Endothelial cell (in vitro differentiated cells): ENCODE measurements around the gene SRP68. TPM values are rescaled to one million over a fixed set of nuclear protein-coding genes. Genes with fewer than 3 reads are reported as not detected.

Experiments
- DNase-seq: peaks from one replicate; pipeline ENCODE4 v3.0.0; 2021; ENCODE audit warnings: low spot score
- H3K27ac Mint-ChIP-seq: one replicate; pipeline ENCODE4 v1.8.0; 2021; ENCODE audit warnings: mixed read lengths, inconsistent platforms; ENCODE audit not compliant: unreplicated experiment
- H3K27me3 Mint-ChIP-seq: one replicate; pipeline ENCODE4 v1.8.0; 2021; ENCODE audit warnings: mild to moderate bottlenecking, moderate library complexity, mixed read lengths, inconsistent platforms; ENCODE audit not compliant: unreplicated experiment
- H3K36me3 Mint-ChIP-seq: one replicate; pipeline ENCODE4 v1.8.0; 2021; ENCODE audit warnings: mild to moderate bottlenecking, low read depth, mixed read lengths, inconsistent platforms; ENCODE audit not compliant: unreplicated experiment
- H3K4me1 Mint-ChIP-seq: one replicate; pipeline ENCODE4 v1.8.0; 2021; ENCODE audit warnings: mild to moderate bottlenecking, mixed read lengths, inconsistent platforms; ENCODE audit not compliant: unreplicated experiment
- H3K4me3 Mint-ChIP-seq: one replicate; pipeline ENCODE4 v1.8.0; 2021; ENCODE audit warnings: mild to moderate bottlenecking, mixed read lengths, inconsistent platforms; ENCODE audit not compliant: unreplicated experiment
- H3K9me3 Mint-ChIP-seq: one replicate; pipeline ENCODE4 v1.8.0; 2021; ENCODE audit warnings: mixed read lengths, inconsistent platforms; ENCODE audit not compliant: unreplicated experiment
- total RNA-seq: library from RNA; stranded (reverse); fragmentation: NEBNext Ultra II Directional; extraction: Animal tissue kit (Norgen Biotek cat#: 25700); gene quantifications from one replicate; pipeline ENCODE4 v1.2.1, GENCODE V29; 2021; ENCODE audit not compliant: unreplicated experiment
- TF ChIP-seq, protein P1 (sequence below): fragments of 200-600 bp; sonication (generic); IDR thresholded peaks from one replicate; pipeline ENCODE4 v1.5.0; 2021; ENCODE audit warnings: antibody characterized with exemption; ENCODE audit not compliant: unreplicated experiment

The SRP68 gene
- total RNA-seq, 1 donor from 2014 or later = 62.6 TPM

DNA sequence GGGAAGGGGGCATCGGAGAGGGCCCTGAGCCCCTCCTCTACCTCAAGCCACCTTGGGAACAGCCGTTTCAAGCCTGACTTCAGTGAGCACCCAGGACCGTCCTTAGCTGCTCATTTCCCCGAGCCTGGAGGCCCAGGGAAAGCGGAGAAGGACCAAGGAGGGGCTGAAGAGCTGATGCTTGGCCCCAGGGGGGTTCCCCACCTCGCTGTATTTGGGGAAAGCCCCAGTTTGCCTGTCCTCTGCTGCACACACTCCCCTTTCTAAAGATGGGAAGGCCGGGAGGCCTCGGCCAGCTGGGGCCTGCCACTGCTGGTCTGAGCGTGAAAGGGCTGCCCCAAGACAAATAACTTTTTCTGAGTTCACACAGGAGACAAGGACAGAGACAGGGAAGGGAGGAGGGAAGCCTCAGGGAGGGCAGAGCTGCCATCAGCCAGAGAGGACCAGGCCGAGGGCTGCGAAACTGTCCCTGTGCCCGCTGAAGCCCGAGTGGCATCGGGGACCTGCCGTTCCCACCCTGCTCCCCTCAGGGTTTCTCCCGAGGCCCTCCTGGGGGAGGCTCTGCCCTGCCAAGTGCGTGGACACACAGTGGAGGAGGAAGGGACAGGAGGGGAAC is 18.3 kb upstream of the SRP68 start:
- H3K4me3 Mint-ChIP-seq = no peak overlapping the region
- H3K36me3 Mint-ChIP-seq = peaks cover 34% of the 10 kb centered on the region
- no peak for DNase-seq
- H3K9me3 Mint-ChIP-seq = no peaks in the 10 kb centered on the region
- no peak overlapping the region for H3K27ac Mint-ChIP-seq
- TF ChIP-seq, protein P1, sequence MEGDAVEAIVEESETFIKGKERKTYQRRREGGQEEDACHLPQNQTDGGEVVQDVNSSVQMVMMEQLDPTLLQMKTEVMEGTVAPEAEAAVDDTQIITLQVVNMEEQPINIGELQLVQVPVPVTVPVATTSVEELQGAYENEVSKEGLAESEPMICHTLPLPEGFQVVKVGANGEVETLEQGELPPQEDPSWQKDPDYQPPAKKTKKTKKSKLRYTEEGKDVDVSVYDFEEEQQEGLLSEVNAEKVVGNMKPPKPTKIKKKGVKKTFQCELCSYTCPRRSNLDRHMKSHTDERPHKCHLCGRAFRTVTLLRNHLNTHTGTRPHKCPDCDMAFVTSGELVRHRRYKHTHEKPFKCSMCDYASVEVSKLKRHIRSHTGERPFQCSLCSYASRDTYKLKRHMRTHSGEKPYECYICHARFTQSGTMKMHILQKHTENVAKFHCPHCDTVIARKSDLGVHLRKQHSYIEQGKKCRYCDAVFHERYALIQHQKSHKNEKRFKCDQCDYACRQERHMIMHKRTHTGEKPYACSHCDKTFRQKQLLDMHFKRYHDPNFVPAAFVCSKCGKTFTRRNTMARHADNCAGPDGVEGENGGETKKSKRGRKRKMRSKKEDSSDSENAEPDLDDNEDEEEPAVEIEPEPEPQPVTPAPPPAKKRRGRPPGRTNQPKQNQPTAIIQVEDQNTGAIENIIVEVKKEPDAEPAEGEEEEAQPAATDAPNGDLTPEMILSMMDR = no peak
- peaks cover 8% of the 10 kb centered on the region for H3K27me3 Mint-ChIP-seq
- peaks cover 1% of the 10 kb centered on the region for H3K4me1 Mint-ChIP-seq

- H3K27ac Mint-ChIP-seq = no peak overlapping the region
- peaks cover 33% of the 10 kb centered on the region for H3K36me3 Mint-ChIP-seq
- H3K4me3 Mint-ChIP-seq = no peak overlapping the region
- H3K27me3 Mint-ChIP-seq = peaks cover 8% of the 10 kb centered on the region
- TF ChIP-seq, protein P1 = no peak
- DNase-seq = no peak
- H3K4me1 Mint-ChIP-seq = no peaks in the 10 kb centered on the region
- H3K9me3 Mint-ChIP-seq = no peaks in the 10 kb centered on the region
Measured at GRCh38 chr17:76089680-76090516, 17.6 kb upstream of the SRP68 start.

- H3K4me1 Mint-ChIP-seq = no peaks in the 10 kb centered on the region
- peaks cover 42% of the 10 kb centered on the region for H3K36me3 Mint-ChIP-seq
- no peak overlapping the region for H3K27ac Mint-ChIP-seq
- H3K9me3 Mint-ChIP-seq = no peaks in the 10 kb centered on the region
- peaks cover 10% of the 10 kb centered on the region for H3K27me3 Mint-ChIP-seq
- no peak overlapping the region for H3K4me3 Mint-ChIP-seq
- TF ChIP-seq, protein P1 = no peak
- DNase-seq = no peak
Measured at GRCh38 chr17:76088868-76089576, 16.7 kb upstream of the SRP68 start.

DNA sequence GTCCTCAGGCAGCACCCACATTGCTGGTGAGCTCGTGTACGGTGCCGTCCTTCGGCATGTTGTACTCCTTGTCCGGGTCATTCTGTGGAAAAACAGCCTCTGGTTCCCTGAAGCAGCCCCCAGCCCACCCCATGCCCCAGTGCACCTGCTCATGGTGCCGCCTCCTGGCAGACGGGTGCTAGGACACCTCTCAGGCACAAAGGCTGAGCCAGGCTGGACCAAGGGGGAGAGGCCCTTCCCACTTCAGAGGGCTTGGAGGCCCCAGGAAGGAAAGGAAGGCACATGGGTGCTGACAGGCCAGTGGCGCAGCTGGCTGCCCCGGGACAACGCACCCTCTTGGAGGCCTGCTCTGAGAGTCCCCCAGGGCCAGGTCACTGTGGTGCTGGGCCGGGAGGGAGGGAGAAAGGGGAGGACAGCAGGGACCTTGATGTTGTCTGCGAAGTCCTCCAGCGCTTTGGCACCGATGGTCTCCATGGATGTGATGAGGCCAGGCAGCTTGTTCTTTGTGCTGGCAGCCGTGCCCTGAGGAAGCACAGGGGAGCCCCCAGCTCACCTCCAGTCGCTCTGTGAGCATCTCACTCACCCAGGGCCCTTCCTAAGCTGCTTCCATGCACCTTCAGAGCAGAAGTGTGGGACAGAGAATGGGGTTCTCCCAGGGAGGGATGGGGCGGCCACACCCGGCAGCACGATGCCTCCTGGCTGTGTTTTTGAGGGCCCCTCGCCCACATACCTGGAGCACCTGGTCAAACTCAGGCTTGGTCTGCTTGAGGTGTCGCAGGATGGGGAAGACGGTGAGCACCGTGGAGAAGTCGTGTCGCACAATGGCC is 15.9 kb upstream of the SRP68 start:
- H3K27me3 Mint-ChIP-seq = peaks cover 10% of the 10 kb centered on the region
- TF ChIP-seq, protein P1 = no peak
- no peak overlapping the region for H3K27ac Mint-ChIP-seq
- no peaks in the 10 kb centered on the region for H3K4me1 Mint-ChIP-seq
- H3K4me3 Mint-ChIP-seq = no peak overlapping the region
- peaks cover 44% of the 10 kb centered on the region for H3K36me3 Mint-ChIP-seq
- H3K9me3 Mint-ChIP-seq = no peaks in the 10 kb centered on the region
- no peak for DNase-seq
